GM12873 (cell line): Measurements from ENCODE around the gene PAPPA2.

Source experiments
- CTCF ChIP-seq: IDR thresholded peaks from 2 replicates; pipeline ENCODE4 v1.5.1; 2012; ENCODE audit warnings: low read depth, mild to moderate bottlenecking, moderate library complexity, low read length, control low read depth; ENCODE audit not compliant: insufficient read depth; ENCODE audit errors: missing control alignments

PAPPA2 gene

GRCh38 chr1:176617881-176618280, 154.9 kb downstream of the PAPPA2 start:
- no peak for TF ChIP-seq CTCF

GRCh38 chr1:176619261-176619660, 156.3 kb downstream of the PAPPA2 start:
- no peak for TF ChIP-seq CTCF

- no peak for TF ChIP-seq CTCF
Observed at GRCh38 chr1:176625365-176625764, 162.4 kb downstream of the PAPPA2 start.

GRCh38 chr1:176626572-176627061, 163.6 kb downstream of the PAPPA2 start:
- TF ChIP-seq CTCF: no peak

- TF ChIP-seq CTCF: no peak
Observed at GRCh38 chr1:176628775-176629174, 165.8 kb downstream of the PAPPA2 start.

- TF ChIP-seq CTCF: no peak
Observed at GRCh38 chr1:176638713-176639526, 175.9 kb downstream of the PAPPA2 start.

- no peak for TF ChIP-seq CTCF
Observed at GRCh38 chr1:176643536-176643935, 180.6 kb downstream of the PAPPA2 start.
